HK-2 (cell line): ENCODE results near the gene UBR4.
A peak's percentile ranks its signal among the peaks of the same experiment; 100 is the strongest.

Source experiments
- DNase-seq: peaks from one replicate; pipeline ENCODE4 v3.0.0-alpha.2; 2018; ENCODE audit not compliant: unreplicated experiment

UBR4 gene

GRCh38 chr1:19091196-19091953, 118.7 kb downstream of the UBR4 start:
- no peak for DNase-seq

GRCh38 chr1:19089524-19089923, 120.5 kb downstream of the UBR4 start:
- DNase-seq = no peak

GRCh38 chr1:19088717-19089442, 121.2 kb downstream of the UBR4 start:
- DNase-seq = no peak

GRCh38 chr1:19087737-19088594, 122.1 kb downstream of the UBR4 start:
- no peak for DNase-seq

GRCh38 chr1:19087017-19087736, 122.9 kb downstream of the UBR4 start:
- DNase-seq = no peak

GRCh38 chr1:19086176-19086875, 123.7 kb downstream of the UBR4 start:
- DNase-seq = no peak

GRCh38 chr1:19084206-19084738, 125.8 kb downstream of the UBR4 start:
- no peak for DNase-seq

GRCh38 chr1:19083081-19083480, 127.0 kb downstream of the UBR4 start:
- DNase-seq = no peak

GRCh38 chr1:19081218-19081893, 128.7 kb downstream of the UBR4 start:
- no peak for DNase-seq

GRCh38 chr1:19080721-19081120, 129.3 kb downstream of the UBR4 start:
- no peak for DNase-seq

GRCh38 chr1:19079541-19080472, 130.3 kb downstream of the UBR4 start:
- DNase-seq = peak; percentile 47

- DNase-seq = no peak
Observed at GRCh38 chr1:19078536-19078935, 131.5 kb downstream of the UBR4 start.

GRCh38 chr1:19076841-19077616, 133.0 kb downstream of the UBR4 start:
- no peak for DNase-seq

GRCh38 chr1:19074902-19075721, 135.0 kb downstream of the UBR4 start:
- DNase-seq = no peak

- no peak for DNase-seq
Observed at GRCh38 chr1:19074361-19074901, 135.6 kb downstream of the UBR4 start.

GRCh38 chr1:19073311-19074186, 136.5 kb downstream of the UBR4 start:
- no peak for DNase-seq
